ENCODE measurements around the gene WDR26.

Gene WDR26

GRCh38 chr1:224459966-224460365, 25.4 kb upstream of the WDR26 start:
- TF ChIP-seq CTCF (IDR thresholded peaks at IDR 0.05; ENCODE audit: low read depth, low read length, missing control alignments), result no peak
- H3K4me3 ChIP-seq (ENCODE audit: low read depth, low read length), result no peak overlapping the region
- no peak for DNase-seq (ENCODE audit: low read depth)

GRCh38 chr1:224458996-224459395, 24.4 kb upstream of the WDR26 start:
- no peak for TF ChIP-seq CTCF (IDR thresholded peaks at IDR 0.05; ENCODE audit: low read depth, low read length, missing control alignments)

GRCh38 chr1:224458296-224458695, 23.7 kb upstream of the WDR26 start:
- H3K4me3 ChIP-seq (ENCODE audit: low read depth, low read length), result no peak overlapping the region
- no peak for TF ChIP-seq CTCF (IDR thresholded peaks at IDR 0.05; ENCODE audit: low read depth, low read length, missing control alignments)
- no peak for DNase-seq (ENCODE audit: low read depth)

More at GRCh38 chr1:224458996-224459395, 24.4 kb upstream of the WDR26 start:
- DNase-seq (ENCODE audit: low read depth), result no peak
- no peak overlapping the region for H3K4me3 ChIP-seq (ENCODE audit: low read depth, low read length)

GRCh38 chr1:224457782-224458144, 23.2 kb upstream of the WDR26 start:
- H3K4me3 ChIP-seq (ENCODE audit: low read depth, low read length), result no peak overlapping the region
- TF ChIP-seq CTCF (IDR thresholded peaks at IDR 0.05; ENCODE audit: low read depth, low read length, missing control alignments), result no peak
- no peak for DNase-seq (ENCODE audit: low read depth)

GRCh38 chr1:224456637-224456953, 22.0 kb upstream of the WDR26 start:
- no peak for TF ChIP-seq CTCF (IDR thresholded peaks at IDR 0.05; ENCODE audit: low read depth, low read length, missing control alignments)
- DNase-seq (ENCODE audit: low read depth), result no peak

GRCh38 chr1:224454402-224455055, 19.9 kb upstream of the WDR26 start:
- no peak for DNase-seq (ENCODE audit: low read depth)
- no peak overlapping the region for H3K4me3 ChIP-seq (ENCODE audit: low read depth, low read length)
- no peak for TF ChIP-seq CTCF (IDR thresholded peaks at IDR 0.05; ENCODE audit: low read depth, low read length, missing control alignments)

More at GRCh38 chr1:224456637-224456953, 22.0 kb upstream of the WDR26 start:
- no peak overlapping the region for H3K4me3 ChIP-seq (ENCODE audit: low read depth, low read length)
